Measurements from ENCODE around the gene ME1. TPM values are rescaled to one million over a fixed set of nuclear protein-coding genes. Genes with fewer than 3 reads are reported as not detected.

ME1 gene
- total RNA-seq, 1 experiment from 2014 or later: 23.1 TPM

GRCh38 chr6:83190626-83191025 is 240.2 kb downstream of the ME1 start:
- no peak for DNase-seq (ENCODE audit: low spot score)

DNA sequence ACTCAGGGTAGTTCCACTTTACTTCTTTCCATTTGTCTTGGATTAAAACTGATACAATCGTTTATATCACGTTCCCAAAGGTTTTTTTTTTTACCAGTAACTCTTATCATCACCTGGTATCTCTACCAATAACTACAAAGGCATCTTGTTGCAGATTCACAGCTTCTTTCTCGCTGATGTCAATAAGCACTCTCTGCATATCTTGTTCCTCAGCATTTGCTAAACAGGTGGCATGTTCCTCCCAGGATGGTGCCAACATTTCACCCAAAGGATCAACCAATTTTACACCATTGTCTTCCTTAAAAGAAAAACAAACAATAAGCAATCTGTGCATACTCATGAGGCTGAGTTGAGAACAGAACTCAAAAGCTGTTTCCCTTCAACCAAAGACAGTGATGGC is 242.3 kb downstream of the ME1 start:
- DNase-seq (ENCODE audit: low spot score): no peak

GRCh38 chr6:83185096-83185495 is 245.8 kb downstream of the ME1 start:
- no peak for DNase-seq (ENCODE audit: low spot score)

DNA sequence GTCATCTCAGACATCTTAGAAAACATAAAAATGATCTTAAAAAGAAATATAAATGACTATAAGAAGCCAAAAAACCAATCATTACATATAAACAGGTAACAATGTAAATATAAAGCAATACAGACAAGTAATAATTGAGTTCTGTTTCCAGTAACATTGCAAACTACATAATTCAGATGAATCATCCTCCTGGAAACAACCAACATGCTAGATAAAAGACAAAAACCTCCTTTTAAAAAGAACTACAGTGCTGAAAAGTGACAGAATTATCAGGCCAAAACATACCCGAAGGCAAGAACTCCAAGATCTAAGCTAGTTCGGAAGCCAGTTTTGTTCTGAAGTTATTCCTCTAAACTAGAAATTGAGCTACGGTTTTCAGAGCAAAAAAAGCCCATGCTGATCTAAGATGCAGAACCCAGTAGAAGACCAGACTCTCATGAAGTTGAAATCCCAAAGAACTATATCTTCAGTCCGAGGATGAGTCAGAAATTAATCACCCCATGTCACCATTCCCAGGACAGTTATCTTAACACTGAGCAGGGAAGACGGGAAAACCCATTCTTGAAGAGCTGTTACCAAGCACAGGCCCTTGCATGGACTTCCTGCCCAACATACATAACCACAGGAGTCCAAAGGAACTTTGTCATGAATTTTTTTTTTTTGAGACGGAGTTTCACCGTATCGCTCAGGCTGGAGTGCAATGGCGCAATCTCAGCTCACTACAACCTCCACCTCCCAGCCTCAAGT is 247.6 kb downstream of the ME1 start:
- peak; percentile 92 for DNase-seq (ENCODE audit: low spot score)

DNA sequence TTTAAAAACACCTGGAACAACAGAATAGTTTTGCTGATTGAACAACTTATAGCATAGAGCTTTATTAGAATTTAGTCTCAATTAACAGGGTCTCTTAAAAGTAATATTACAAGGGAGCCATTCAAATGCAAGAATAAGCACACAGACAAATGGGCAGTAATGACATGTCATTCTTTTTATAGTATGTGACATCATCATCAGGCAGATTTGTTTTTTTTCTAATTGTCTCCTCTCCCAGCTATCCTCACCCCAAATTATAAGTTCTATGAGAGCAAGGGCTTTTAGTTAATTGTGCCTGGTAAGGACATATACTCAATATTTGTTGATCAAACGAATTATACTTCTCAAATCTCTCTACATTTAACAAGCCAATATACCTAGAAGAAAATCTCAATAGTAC is 248.7 kb downstream of the ME1 start:
- no peak for DNase-seq (ENCODE audit: low spot score)

DNA sequence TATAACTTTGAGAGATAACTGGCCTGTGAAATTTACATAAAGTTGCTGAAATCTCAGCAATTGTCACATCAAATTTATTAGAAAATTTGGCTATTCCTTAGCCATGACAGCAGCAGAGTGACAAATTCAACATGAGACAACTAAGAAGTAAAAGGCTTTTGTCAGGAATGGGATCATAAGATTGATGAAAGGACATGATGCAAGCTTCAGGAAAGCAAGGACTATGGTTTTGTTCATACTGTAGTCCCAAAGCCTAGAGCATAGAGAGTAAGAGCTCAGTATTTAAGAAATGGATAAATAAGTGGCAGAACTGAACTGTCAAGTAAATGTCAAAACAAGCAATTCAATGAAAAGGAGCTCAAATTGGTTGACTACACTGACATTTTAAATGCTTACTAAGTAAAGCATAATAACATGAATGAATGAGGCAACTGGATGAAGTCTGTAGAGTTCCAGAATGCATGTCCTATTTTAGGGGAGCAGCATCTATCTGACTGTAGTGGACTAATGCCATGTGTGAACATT is 250.4 kb downstream of the ME1 start:
- DNase-seq (ENCODE audit: low spot score): no peak

- no peak for DNase-seq (ENCODE audit: low spot score)
Measured at GRCh38 chr6:83176246-83176645, 254.6 kb downstream of the ME1 start.

DNA sequence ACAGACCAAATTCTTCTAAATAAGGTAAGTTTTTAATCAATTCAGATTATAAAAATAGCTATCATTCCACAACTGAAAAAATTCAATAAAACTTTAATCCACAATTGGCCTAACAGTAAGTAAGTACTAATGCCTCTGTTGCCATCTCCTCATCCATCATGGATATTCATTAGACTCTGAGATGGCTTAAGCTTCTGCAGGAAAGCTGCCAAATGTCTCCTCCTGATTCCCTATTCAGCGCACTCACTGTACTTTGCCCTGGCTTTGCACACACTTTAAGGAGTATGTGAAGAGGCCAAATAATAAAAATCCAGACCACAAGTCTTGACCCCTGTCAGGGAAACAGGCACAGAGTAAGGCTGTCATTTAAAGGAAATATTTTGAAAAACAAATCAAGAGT is 261.3 kb downstream of the ME1 start:
- DNase-seq (ENCODE audit: low spot score): no peak

GRCh38 chr6:83169106-83169505 is 261.7 kb downstream of the ME1 start:
- no peak for DNase-seq (ENCODE audit: low spot score)

- no peak for DNase-seq (ENCODE audit: low spot score)
Measured at GRCh38 chr6:83168556-83168955, 262.3 kb downstream of the ME1 start.

DNA sequence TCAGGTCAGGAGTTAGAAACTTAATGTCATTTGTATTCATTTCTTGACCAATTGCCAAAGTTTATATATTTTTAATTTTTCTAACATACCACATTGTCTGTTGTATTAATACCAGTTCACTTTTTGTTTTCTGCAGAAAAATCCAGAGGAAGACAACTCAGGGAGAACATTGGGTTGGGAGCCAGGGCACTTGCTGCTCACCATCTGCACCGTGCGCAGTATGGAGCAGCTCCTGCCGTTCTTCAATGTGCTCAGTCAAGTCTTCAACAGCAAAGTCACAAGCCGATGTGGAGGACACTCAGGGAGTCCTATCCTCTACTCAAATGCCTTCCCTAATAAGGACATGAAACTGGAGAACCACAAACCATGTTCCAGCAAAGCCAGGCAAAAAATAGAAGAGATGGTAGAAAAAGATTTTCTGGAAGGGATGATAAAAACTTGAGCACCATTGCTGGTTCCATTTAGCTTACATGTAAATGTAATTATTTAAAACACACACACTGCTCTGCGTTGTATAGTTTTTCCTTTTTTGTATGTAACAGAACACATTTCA is 263.0 kb downstream of the ME1 start:
- DNase-seq (ENCODE audit: low spot score): no peak

Other genes starting within 250 kb of the ME1 start
- gene PGM3, start 237.8 kb downstream of the ME1 start, total RNA-seq (2014; rRNA removed; shearing (Covaris generic)): 57.2 and 57.8 TPM in 2 replicates
- gene RWDD2A, start 237.7 kb downstream of the ME1 start, total RNA-seq (2014; rRNA removed; shearing (Covaris generic)): 3.7 and 4.8 TPM in 2 replicates
- 0.90 and 1.3 TPM in 2 replicates for gene PRSS35, start 81.5 kb upstream of the ME1 start, total RNA-seq (2014; rRNA removed; shearing (Covaris generic))